GM12878 (cell line): Measurements from ENCODE around the gene CTNNA3. TPM values are rescaled to one million over a fixed set of nuclear protein-coding genes. Genes with fewer than 3 reads are reported as not detected.

Experiments
- ATAC-seq: fragments of 200-7000 bp; cut with Tn5 transposase; 3 replicates; pipeline ENCODE4 v1.9.1; 2020; ENCODE audit warnings: mild to moderate bottlenecking, moderate library complexity
- BruUV-seq: library from RNA; stranded (reverse); fragments of 400-500 nt; replicated peaks from 2 replicates; lab custom pipeline; 2021; lab: Mats Ljungman, UMichigan
- CTCF ChIA-PET: fragments of 300-600 bp; sonication (Branson Sonifier 250); formaldehyde crosslinking; extraction: SDS; loops from one replicate; lab custom pipeline; 2021; ENCODE audit warnings: inconsistent platforms; lab: Yijun Ruan, JAX
- POLR2A ChIA-PET: fragments of 350-600 bp; formaldehyde crosslinking; extraction: SDS; loops from one replicate; lab custom pipeline; 2021; ENCODE audit warnings: inconsistent platforms; lab: Charles Lee
- RAD21 ChIA-PET: fragments of 300-600 bp; sonication (Branson Sonifier 250); formaldehyde crosslinking; loops from one replicate; lab custom pipeline; 2023; ENCODE audit warnings: antibody characterized with exemption; ENCODE audit not compliant: unreplicated experiment; lab: Charles Lee
- SMC1A ChIA-PET: fragments of 300-600 bp; sonication (Branson Sonifier 250); formaldehyde crosslinking; loops from one replicate; lab custom pipeline; 2023; ENCODE audit not compliant: unreplicated experiment, uncharacterized antibody; lab: Charles Lee
- DNase-seq: peaks from one replicate; pipeline ENCODE4 v3.0.0-alpha.2; 2011; ENCODE audit warnings: low read depth, low spot score
- FAIRE-seq: peaks from 3 replicates; lab custom pipeline; 2011; peaks lifted over from hg19 to GRCh38; lab: Jason Lieb, UNC
- H2AFZ ChIP-seq: 2 replicates; pipeline ENCODE4 v1.6.0; 2011; ENCODE audit warnings: low read depth, low read length, control low read depth; ENCODE audit not compliant: control insufficient read depth
- H3K27ac ChIP-seq: 2 replicates; pipeline ENCODE4 v1.5.1; 2011; ENCODE audit warnings: control low read depth; ENCODE audit not compliant: control insufficient read depth, insufficient read depth
- H3K27me3 ChIP-seq, 2 experiments: replicated peaks in 1 of 2; 2 replicates each; pipeline versions ENCODE4 v1.6.0 to v1.6.1; 2011; ENCODE audit warnings: low read length in 1 of 2; ENCODE audit not compliant: control insufficient read depth in 2 of 2, insufficient read depth in 2 of 2
- H3K36me3 ChIP-seq, 2 experiments: 2 replicates each; pipeline ENCODE4 v1.5.1; 2011; ENCODE audit warnings: low read length in 1 of 2; ENCODE audit not compliant: control insufficient read depth in 2 of 2, insufficient read depth in 2 of 2
- H3K4me1 ChIP-seq: 2 replicates; pipeline ENCODE4 v1.6.1; 2011; ENCODE audit warnings: mild to moderate bottlenecking, low read length, moderate library complexity, mixed read lengths; ENCODE audit not compliant: control insufficient read depth, insufficient read depth
- H3K4me2 ChIP-seq: 2 replicates; pipeline ENCODE4 v1.6.0; 2011; ENCODE audit warnings: control low read depth; ENCODE audit not compliant: control insufficient read depth, insufficient read depth
- H3K4me3 ChIP-seq: fragments of 200-600 bp; sonication (generic); 2 replicates; pipeline ENCODE4 v1.5.1; 2016
- H3K79me2 ChIP-seq: 2 replicates; pipeline ENCODE4 v1.6.0; 2011; ENCODE audit warnings: low read length; ENCODE audit not compliant: control insufficient read depth, insufficient read depth
- H3K9ac ChIP-seq: 2 replicates; pipeline ENCODE4 v1.8.0; 2011; ENCODE audit warnings: low read length, control low read depth, mixed read lengths; ENCODE audit not compliant: control insufficient read depth, insufficient read depth
- H3K9me3 ChIP-seq: replicated peaks from 3 replicates; pipeline ENCODE4 v1.5.1; 2011; ENCODE audit warnings: mild to moderate bottlenecking, low read length; ENCODE audit not compliant: control insufficient read depth, insufficient read depth
- H4K20me1 ChIP-seq: 2 replicates; pipeline ENCODE4 v1.6.0; 2011; ENCODE audit not compliant: control insufficient read depth, insufficient read depth
- BMI1 ChIP-seq: fragments of 450-650 bp; IDR thresholded peaks from 2 replicates; pipeline ENCODE4 v1.6.1; 2016; ENCODE audit warnings: mild to moderate bottlenecking, moderate library complexity, borderline replicate concordance
- BRCA1 ChIP-seq: IDR thresholded peaks from 2 replicates; pipeline ENCODE4 v1.6.1; 2011; ENCODE audit warnings: low read depth, low read length, improper control_type of control experiment
- CBX5 ChIP-seq: sonication (generic); IDR thresholded peaks from 2 replicates; pipeline ENCODE4 v1.6.1; 2016; ENCODE audit warnings: low read depth, moderate library complexity, mild to moderate bottlenecking, inconsistent platforms
- CHD1 ChIP-seq: IDR thresholded peaks from 2 replicates; pipeline ENCODE4 v1.6.1; 2012; ENCODE audit warnings: low read depth, low read length, improper control_type of control experiment
- CREM ChIP-seq: IDR thresholded peaks from 2 replicates; pipeline ENCODE4 v1.6.1; 2014; ENCODE audit warnings: antibody characterized with exemption, low read depth
- ESRRA ChIP-seq: IDR thresholded peaks from 2 replicates; pipeline ENCODE4 v1.6.1; 2012; ENCODE audit warnings: mild to moderate bottlenecking, low read length, improper control_type of control experiment
- KAT2A ChIP-seq: conservative IDR thresholded peaks from 2 replicates; pipeline ENCODE4 v1.6.1; 2011; ENCODE audit warnings: low read depth, low read length; ENCODE audit not compliant: control insufficient read depth
- LARP7 ChIP-seq: fragments of 450-650 bp; IDR thresholded peaks from 2 replicates; pipeline ENCODE4 v1.6.1; 2017; ENCODE audit warnings: mild to moderate bottlenecking
- MAX ChIP-seq: IDR thresholded peaks from 2 replicates; pipeline ENCODE4 v1.6.1; 2012; ENCODE audit warnings: low read depth, low read length, improper control_type of control experiment
- MTA2 ChIP-seq: fragments of 450-650 bp; IDR thresholded peaks from 2 replicates; pipeline ENCODE4 v1.6.1; 2016; ENCODE audit warnings: low read depth, mild to moderate bottlenecking, moderate library complexity
- NBN ChIP-seq: fragments of 450-650 bp; IDR thresholded peaks from 2 replicates; pipeline ENCODE4 v1.6.1; 2016
- NFXL1 ChIP-seq: fragments of 450-650 bp; IDR thresholded peaks from 2 replicates; pipeline ENCODE4 v1.6.1; 2017; ENCODE audit warnings: antibody characterized with exemption, mild to moderate bottlenecking, borderline replicate concordance
- NFYA ChIP-seq: IDR thresholded peaks from 2 replicates; pipeline ENCODE4 v1.6.1; 2011; ENCODE audit warnings: low read depth, mild to moderate bottlenecking, low read length, improper control_type of control experiment, borderline replicate concordance
- PAX5 ChIP-seq: IDR thresholded peaks from 2 replicates; pipeline ENCODE4 v1.6.1; 2011; ENCODE audit warnings: low read depth, low read length, borderline replicate concordance
- RCOR1 ChIP-seq: conservative IDR thresholded peaks from 2 replicates; pipeline ENCODE4 v1.6.1; 2012; ENCODE audit warnings: low read depth, low read length, improper control_type of control experiment
- SMC3 ChIP-seq: IDR thresholded peaks from 2 replicates; pipeline ENCODE4 v1.6.1; 2011; ENCODE audit warnings: low read length, improper control_type of control experiment, borderline replicate concordance
- YBX1 ChIP-seq: fragments of 450-650 bp; IDR thresholded peaks from 2 replicates; pipeline ENCODE4 v1.6.1; 2016; ENCODE audit warnings: antibody characterized with exemption
- WGBS: methylation state at CpG from one replicate; pipeline ENCODE4 v1.1.6; 2016; ENCODE audit warnings: low lambda C conversion rate; ENCODE audit not compliant: insufficient replicate concordance, insufficient coverage; ENCODE audit errors: missing lambda C conversion rate; 5-methylcytosine and 5-hydroxymethylcytosine counted together
- in situ Hi-C: fragments of 300-500 bp; cut with MboI; formaldehyde crosslinking; loops from 9 replicates; pipeline ENCODE4 v1.14.3; 2018; ENCODE audit warnings: mixed read lengths
- intact Hi-C: fragments of 100-400 bp; cut with micrococcal nuclease; formaldehyde crosslinking; loops from one replicate; pipeline ENCODE4 v1.14.2; 2022; ENCODE audit not compliant: unreplicated experiment
- polyA plus RNA-seq, 11 experiments: library from polyadenylated mRNA; depleted of rRNA in 4 of 11; unstranded in 6 of 11; stranded (reverse) in 5 of 11; fragments of >200 nt; fragmentation: Nextera tagmentation in 4 of 11; fragmentation: Illumina TruSeq in 1 of 11; extraction: Ambion mirVana in 4 of 11; extraction: Trizol in 1 of 11; gene quantifications; 1 replicate in 1 of 11; 2 replicates in 10 of 11; pipeline versions ENCODE4 v1.2.1 to v1.2.3, GENCODE V29; 2011 to 2016; ENCODE audit warnings: inconsistent platforms in 2 of 11, missing spikeins in 2 of 11, low read depth in 1 of 11
- total RNA-seq, 4 experiments: library from RNA; depleted of rRNA in 3 of 4; stranded (reverse); fragments of >200 nt in 3 of 4; fragmentation: Illumina TruSeq in 1 of 4; extraction: Trizol in 1 of 4; gene quantifications; 2 replicates each; pipeline versions ENCODE4 v1.2.1 to v1.2.3, GENCODE V29; 2013 to 2021
- TF ChIP-seq, protein P1 (sequence below): fragments of 450-650 bp; IDR thresholded peaks from 2 replicates; pipeline ENCODE4 v1.6.1; 2016; ENCODE audit warnings: mild to moderate bottlenecking

Gene CTNNA3
- total and polyA plus RNA-seq, 10 of the 15 experiments (the other 5 are each of a cell fraction or from before 2014, with no cell fraction given): under 0.01 to 4.5 (median 0.22) TPM; not detected in 2

DNA sequence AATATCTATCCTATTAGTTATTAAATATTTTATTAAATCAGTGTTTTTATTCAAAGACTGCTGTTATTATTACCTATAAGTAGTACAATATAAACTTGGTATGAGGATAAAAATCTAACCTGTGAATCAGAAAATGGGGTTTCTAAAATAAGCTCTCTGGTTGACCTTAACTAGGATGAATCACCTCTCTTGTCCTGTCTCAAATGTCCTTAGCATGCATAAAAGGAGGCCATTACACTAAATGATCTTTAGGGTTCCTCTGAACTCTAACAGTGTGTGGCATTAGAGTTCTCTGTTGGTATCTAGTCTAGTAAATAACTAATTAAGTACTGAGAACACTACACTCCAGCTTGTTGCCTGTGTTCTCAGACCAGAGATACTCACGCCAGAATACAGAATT is 913.2 kb downstream of the CTNNA3 start:
- no peak overlapping the region for H3K27ac ChIP-seq
- no peaks in the 10 kb centered on the region for H3K4me1 ChIP-seq
- no peak overlapping the region for H3K9ac ChIP-seq
- ChIA-PET POLR2A (no interaction called here), RAD21 (interaction anchor here (1.4 kb wide), 1 partner anchor 53 kb away, joined by 3 read pairs; no protein-coding TSS in a partner anchor), SMC1A (interaction anchor here (1.2 to 1.8 kb wide), 4 partner anchors 13 to 51 kb away, joined by 4 to 5 read pairs (median 4); no protein-coding TSS in a partner anchor), CTCF (interaction anchor here (1.1 to 1.6 kb wide), 2 partner anchors 9 to 10 kb away, joined by 5 to 6 read pairs; no protein-coding TSS in a partner anchor)
- no peak for ATAC-seq
- H4K20me1 ChIP-seq: no peaks in the 10 kb centered on the region
- BruUV-seq: no TSS peak
- H3K4me3 ChIP-seq: no peak overlapping the region
- in situ Hi-C loops (no loop called here), intact Hi-C loops (no loop called here)
- H2AFZ ChIP-seq: no peak overlapping the region
- no peaks in the 10 kb centered on the region for H3K9me3 ChIP-seq
- no peaks in the 10 kb centered on the region for H3K36me3 ChIP-seq
- 20% methylated on average over 1 of the region's 1 CpG for WGBS
- no peak overlapping the region for H3K4me2 ChIP-seq
- FAIRE-seq: no peak
- no peaks in the 10 kb centered on the region for H3K27me3 ChIP-seq
- no peaks in the 10 kb centered on the region for H3K79me2 ChIP-seq
- TF ChIP-seq RCOR1: no peak
- no peak for TF ChIP-seq MTA2
- no peak for TF ChIP-seq NBN
- TF ChIP-seq CHD1: no peak
- TF ChIP-seq ESRRA: no peak
- TF ChIP-seq CBX5: no peak
- no peak for TF ChIP-seq MAX
- TF ChIP-seq, protein P1, sequence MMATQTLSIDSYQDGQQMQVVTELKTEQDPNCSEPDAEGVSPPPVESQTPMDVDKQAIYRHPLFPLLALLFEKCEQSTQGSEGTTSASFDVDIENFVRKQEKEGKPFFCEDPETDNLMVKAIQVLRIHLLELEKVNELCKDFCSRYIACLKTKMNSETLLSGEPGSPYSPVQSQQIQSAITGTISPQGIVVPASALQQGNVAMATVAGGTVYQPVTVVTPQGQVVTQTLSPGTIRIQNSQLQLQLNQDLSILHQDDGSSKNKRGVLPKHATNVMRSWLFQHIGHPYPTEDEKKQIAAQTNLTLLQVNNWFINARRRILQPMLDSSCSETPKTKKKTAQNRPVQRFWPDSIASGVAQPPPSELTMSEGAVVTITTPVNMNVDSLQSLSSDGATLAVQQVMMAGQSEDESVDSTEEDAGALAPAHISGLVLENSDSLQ: no peak
- no peak for TF ChIP-seq BMI1
- TF ChIP-seq CREM: no peak
- no peak for TF ChIP-seq BRCA1
- TF ChIP-seq PAX5: no peak
- TF ChIP-seq NFXL1: no peak
- TF ChIP-seq SMC3: no peak
- no peak for TF ChIP-seq LARP7
- no peak for TF ChIP-seq YBX1
- no peak for TF ChIP-seq NFYA
- TF ChIP-seq KAT2A: no peak
- DNase-seq: no peak
